Measurements from ENCODE around the gene NTMT1. TPM values are rescaled to one million over a fixed set of nuclear protein-coding genes. Genes with fewer than 3 reads are reported as not detected.
A peak's percentile ranks its signal among the peaks of the same experiment; 100 is the strongest.

The NTMT1 gene
- total RNA-seq, 2 experiments from 2014 or later: 50.7 to 52.5 TPM

GRCh38 chr9:129626625-129627284, 792 bp downstream of the NTMT1 start:
- peaks cover 7% of the 10 kb centered on the region for H3K27me3 Mint-ChIP-seq
- Histone ChIP-seq H3K27ac (ENCODE audit: low read depth in 1 of 2, low read length in 2 of 2) (peak overlapping the region; percentile 77 to 98), H3K4me1 (ENCODE audit: insufficient read depth, low read length) (peaks cover 74% of the 10 kb centered on the region), H3K27me3 (ENCODE audit: control insufficient read depth in 1 of 2, insufficient read depth in 2 of 2, low read length in 2 of 2) (peaks cover 0 to 4% of the 10 kb centered on the region in 2 experiments), H3K36me3 (ENCODE audit: insufficient read depth, low read length) (peaks cover 22% of the 10 kb centered on the region), H3K4me3 (ENCODE audit: low read length) (peak overlapping the region; percentile 75), H3K9me3 (ENCODE audit: control insufficient read depth in 1 of 2, insufficient read depth in 1 of 2, low read length in 2 of 2) (peaks cover 0 to 3% of the 10 kb centered on the region in 2 experiments)
- DNase-seq: peak in 12 of 14 experiments; percentile 31 to 76 (median 42)
- ChIA-PET CTCF (interaction anchor here (0.9 to 4.3 kb wide), 3 partner anchors 111 to 495 kb away, joined by 3 to 38 read pairs (median 4); no protein-coding TSS in a partner anchor), POLR2A (interaction anchor here (0.7 to 4.4 kb wide), 14 partner anchors 13 to 1122 kb away, joined by 3 to 53 read pairs (median 7); partner anchors contain the start of genes ASB6, GLE1, IER5L and PTPA)
- peaks cover 66% of the 10 kb centered on the region for H3K4me1 Mint-ChIP-seq (ENCODE audit: low read depth)
- peak; percentile 27 for ATAC-seq (ENCODE audit: poor library complexity)
- TF ChIP-seq, protein P1, sequence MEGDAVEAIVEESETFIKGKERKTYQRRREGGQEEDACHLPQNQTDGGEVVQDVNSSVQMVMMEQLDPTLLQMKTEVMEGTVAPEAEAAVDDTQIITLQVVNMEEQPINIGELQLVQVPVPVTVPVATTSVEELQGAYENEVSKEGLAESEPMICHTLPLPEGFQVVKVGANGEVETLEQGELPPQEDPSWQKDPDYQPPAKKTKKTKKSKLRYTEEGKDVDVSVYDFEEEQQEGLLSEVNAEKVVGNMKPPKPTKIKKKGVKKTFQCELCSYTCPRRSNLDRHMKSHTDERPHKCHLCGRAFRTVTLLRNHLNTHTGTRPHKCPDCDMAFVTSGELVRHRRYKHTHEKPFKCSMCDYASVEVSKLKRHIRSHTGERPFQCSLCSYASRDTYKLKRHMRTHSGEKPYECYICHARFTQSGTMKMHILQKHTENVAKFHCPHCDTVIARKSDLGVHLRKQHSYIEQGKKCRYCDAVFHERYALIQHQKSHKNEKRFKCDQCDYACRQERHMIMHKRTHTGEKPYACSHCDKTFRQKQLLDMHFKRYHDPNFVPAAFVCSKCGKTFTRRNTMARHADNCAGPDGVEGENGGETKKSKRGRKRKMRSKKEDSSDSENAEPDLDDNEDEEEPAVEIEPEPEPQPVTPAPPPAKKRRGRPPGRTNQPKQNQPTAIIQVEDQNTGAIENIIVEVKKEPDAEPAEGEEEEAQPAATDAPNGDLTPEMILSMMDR (IDR thresholded peaks at IDR 0.05): no peak
- H3K9me3 Mint-ChIP-seq: no peaks in the 10 kb centered on the region
- H3K27ac Mint-ChIP-seq: peak overlapping the region; percentile 94
- intact Hi-C loops (cut with DNase I, micrococcal nuclease): loop anchor here (1.0 to 10.0 kb wide), 4 partner anchors 15 to 599 kb away; partner anchors contain the start of genes IER5L (in 1 of the 2), SH3GLB2 (in 1 of the 2) and TOR1B (in 1 of the 2)
- peaks cover 32% of the 10 kb centered on the region for H3K36me3 Mint-ChIP-seq (ENCODE audit: low read depth)
- H3K4me3 Mint-ChIP-seq: peak overlapping the region; percentile 94

DNA sequence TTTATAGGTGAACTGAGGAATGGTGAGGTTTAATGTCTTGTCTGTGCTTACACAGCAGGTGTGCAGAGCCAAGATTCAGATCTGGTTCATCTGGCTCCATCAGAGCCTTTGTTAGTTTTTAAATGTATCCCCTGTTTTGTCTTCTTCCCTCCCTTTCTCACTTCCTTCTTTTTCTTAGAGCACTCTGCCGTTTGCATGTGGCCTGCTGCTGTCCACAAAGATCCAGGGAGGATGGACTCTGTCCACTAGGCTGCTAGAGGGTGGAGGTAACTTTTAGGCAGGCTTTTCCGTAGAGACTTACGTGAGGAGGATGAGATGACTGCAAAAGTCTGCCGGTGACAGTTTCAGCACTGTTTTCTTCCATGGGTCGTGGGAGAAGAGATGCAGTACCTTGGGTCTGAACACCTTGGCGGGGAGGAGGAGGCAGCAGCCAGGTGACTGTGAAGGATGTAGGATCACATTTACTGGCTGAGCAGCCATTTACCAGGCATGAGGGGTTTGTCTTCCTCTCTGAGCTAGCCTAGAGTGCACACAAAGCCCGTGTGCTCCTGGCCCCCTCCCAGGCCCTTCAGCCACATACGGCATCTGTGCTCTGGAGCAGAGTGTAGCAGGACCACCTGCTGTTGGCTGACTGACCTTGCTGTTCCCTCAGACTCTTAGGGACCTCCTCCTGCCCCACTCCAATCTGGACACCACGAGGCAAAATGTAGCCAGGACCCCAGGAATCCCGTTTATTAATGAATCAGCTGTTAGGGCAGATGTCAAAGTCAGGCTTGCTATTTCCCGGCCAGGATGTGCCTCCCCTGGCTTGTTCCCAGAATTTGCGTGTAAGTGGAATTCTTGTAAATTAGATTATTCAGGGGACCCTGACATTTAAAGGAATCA, 1.8 kb downstream of the NTMT1 start:
- peaks cover 29% of the 10 kb centered on the region for H3K36me3 ChIP-seq (ENCODE audit: insufficient read depth, low read length)
- peak overlapping the region; percentile 77 to 98 for H3K27ac ChIP-seq (ENCODE audit: low read depth in 1 of 2, low read length in 2 of 2)
- peaks cover 69% of the 10 kb centered on the region for H3K4me1 Mint-ChIP-seq (ENCODE audit: low read depth)
- H3K9me3 Mint-ChIP-seq: no peaks in the 10 kb centered on the region
- peak overlapping the region; percentile 94 for H3K27ac Mint-ChIP-seq
- ChIA-PET CTCF (interaction anchor here (1.0 kb wide), 1 partner anchor 110 kb away, joined by 3 read pairs; no protein-coding TSS in a partner anchor), POLR2A (interaction anchor here (3.1 to 4.4 kb wide), 4 partner anchors 12 to 599 kb away, joined by 8 to 53 read pairs (median 34); partner anchors contain the start of genes ASB6 and SH3GLB2)
- H3K4me3 ChIP-seq (ENCODE audit: low read length): peak overlapping the region; percentile 75
- peaks cover 42% of the 10 kb centered on the region for H3K36me3 Mint-ChIP-seq (ENCODE audit: low read depth)
- DNase-seq: no peak
- H3K27me3 ChIP-seq (ENCODE audit: control insufficient read depth in 1 of 2, insufficient read depth in 2 of 2, low read length in 2 of 2): no peaks in the 10 kb centered on the region
- ATAC-seq (ENCODE audit: poor library complexity): no peak
- peaks cover 82% of the 10 kb centered on the region for H3K4me1 ChIP-seq (ENCODE audit: insufficient read depth, low read length)
- H3K4me3 Mint-ChIP-seq: peak overlapping the region; percentile 94
- TF ChIP-seq, protein P1 (IDR thresholded peaks at IDR 0.05): no peak
- H3K27me3 Mint-ChIP-seq: peaks cover 4% of the 10 kb centered on the region
- intact Hi-C loops (cut with DNase I, micrococcal nuclease): loop anchor here (5.0 to 10.0 kb wide), 3 partner anchors 177 to 600 kb away; partner anchors contain the start of genes IER5L (in 1 of the 2), SH3GLB2 (in 1 of the 2) and TOR1B (in 1 of the 2)
- H3K9me3 ChIP-seq (ENCODE audit: control insufficient read depth in 1 of 2, insufficient read depth in 1 of 2, low read length in 2 of 2): no peaks in the 10 kb centered on the region

GRCh38 chr9:129628709-129629108, 2.7 kb downstream of the NTMT1 start:
- POLR2A ChIA-PET: no interaction called here
- CTCF ChIA-PET: interaction anchor here (0.6 kb wide), 1 partner anchor 573 kb away, joined by 3 read pairs; no protein-coding TSS in a partner anchor
- no peaks in the 10 kb centered on the region for H3K27me3 Mint-ChIP-seq
- ATAC-seq (ENCODE audit: poor library complexity): no peak
- Histone ChIP-seq H3K4me1 (ENCODE audit: insufficient read depth, low read length) (peaks cover 83% of the 10 kb centered on the region), H3K36me3 (ENCODE audit: insufficient read depth, low read length) (peaks cover 37% of the 10 kb centered on the region), H3K27ac (ENCODE audit: low read depth in 1 of 2, low read length in 2 of 2) (no peak overlapping the region), H3K9me3 (ENCODE audit: control insufficient read depth in 1 of 2, insufficient read depth in 1 of 2, low read length in 2 of 2) (no peaks in the 10 kb centered on the region), H3K4me3 (ENCODE audit: low read length) (no peak overlapping the region), H3K27me3 (ENCODE audit: control insufficient read depth in 1 of 2, insufficient read depth in 2 of 2, low read length in 2 of 2) (no peaks in the 10 kb centered on the region)
- H3K27ac Mint-ChIP-seq: peak overlapping the region; percentile 94
- H3K4me3 Mint-ChIP-seq: peak overlapping the region; percentile 42
- DNase-seq: no peak
- no peaks in the 10 kb centered on the region for H3K9me3 Mint-ChIP-seq
- TF ChIP-seq, protein P1 (IDR thresholded peaks at IDR 0.05): no peak
- peaks cover 51% of the 10 kb centered on the region for H3K36me3 Mint-ChIP-seq (ENCODE audit: low read depth)
- peaks cover 69% of the 10 kb centered on the region for H3K4me1 Mint-ChIP-seq (ENCODE audit: low read depth)
- intact Hi-C loops (cut with DNase I, micrococcal nuclease): loop anchor here (5.0 to 10.0 kb wide), 3 partner anchors 176 to 601 kb away; partner anchors contain the start of genes IER5L (in 1 of the 2), SH3GLB2 (in 1 of the 2) and TOR1B (in 1 of the 2)

Data from CD4-positive, alpha-beta T cell (primary cell).